Stimulated activated CD4-positive, alpha-beta T cell treated with anti-CD3 and anti-CD28 coated beads, TNF-alpha, amount 100 ng/mL, for 24 hours (primary cell): ENCODE results near the gene MAPKAPK2.

ENCODE experiments used
- DNase-seq, 3 experiments: peaks; one replicate each; pipeline ENCODE4 v3.0.0-alpha.2; 2020; ENCODE audit warnings: low read depth in 3 of 3

The MAPKAPK2 gene

DNA sequence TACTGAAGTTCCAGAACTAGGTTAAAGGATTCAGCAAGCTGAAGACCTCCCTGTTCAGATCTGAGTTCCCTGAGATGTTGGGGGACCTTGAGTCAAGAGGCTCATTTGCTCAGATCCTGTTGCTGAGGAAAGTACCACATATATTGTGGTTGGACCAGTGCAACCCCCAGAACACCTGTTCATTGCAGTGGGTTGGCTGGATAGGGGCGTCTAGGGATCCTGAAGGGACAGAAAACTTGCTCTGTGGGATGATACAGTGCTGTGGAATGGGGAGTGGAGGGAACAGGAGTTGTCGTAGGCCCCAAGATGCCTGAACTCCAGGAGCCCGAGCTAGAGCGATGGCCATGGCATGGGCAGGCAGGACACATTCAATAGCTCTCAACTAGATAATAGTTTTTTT is 24.6 kb upstream of the MAPKAPK2 start:
- no peak for DNase-seq

DNA sequence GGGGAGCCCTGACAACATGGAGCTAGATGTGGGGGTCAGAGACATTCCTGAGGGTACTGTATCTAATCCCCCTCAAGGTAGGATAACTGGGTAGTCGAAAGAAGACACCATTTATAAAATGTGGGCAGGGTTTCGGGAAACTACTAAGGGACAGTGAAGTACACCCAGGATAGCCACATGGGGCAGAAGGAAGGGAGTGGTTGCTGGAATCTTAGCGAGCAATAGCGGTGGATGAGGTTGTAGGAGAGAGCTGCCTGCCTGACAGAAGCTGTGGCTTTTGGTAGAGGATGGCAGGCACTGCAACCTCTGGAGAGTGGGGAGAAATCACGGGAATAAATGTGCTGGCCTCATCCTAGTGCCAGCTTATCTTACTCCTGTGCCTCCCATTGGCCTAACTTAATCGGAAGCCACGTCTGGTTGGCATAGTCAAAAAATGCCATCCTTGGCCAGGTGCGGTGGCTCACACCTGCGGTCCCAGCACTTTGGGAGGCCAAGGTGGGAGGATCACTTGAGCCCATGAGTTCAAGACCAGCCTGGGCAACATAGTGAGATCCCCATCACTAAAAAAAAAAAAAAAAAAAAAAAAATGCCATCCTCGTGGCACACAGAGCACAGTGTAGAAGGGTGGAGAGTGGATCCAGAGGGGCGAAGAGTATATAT is 23.4 kb upstream of the MAPKAPK2 start:
- DNase-seq = no peak

DNA sequence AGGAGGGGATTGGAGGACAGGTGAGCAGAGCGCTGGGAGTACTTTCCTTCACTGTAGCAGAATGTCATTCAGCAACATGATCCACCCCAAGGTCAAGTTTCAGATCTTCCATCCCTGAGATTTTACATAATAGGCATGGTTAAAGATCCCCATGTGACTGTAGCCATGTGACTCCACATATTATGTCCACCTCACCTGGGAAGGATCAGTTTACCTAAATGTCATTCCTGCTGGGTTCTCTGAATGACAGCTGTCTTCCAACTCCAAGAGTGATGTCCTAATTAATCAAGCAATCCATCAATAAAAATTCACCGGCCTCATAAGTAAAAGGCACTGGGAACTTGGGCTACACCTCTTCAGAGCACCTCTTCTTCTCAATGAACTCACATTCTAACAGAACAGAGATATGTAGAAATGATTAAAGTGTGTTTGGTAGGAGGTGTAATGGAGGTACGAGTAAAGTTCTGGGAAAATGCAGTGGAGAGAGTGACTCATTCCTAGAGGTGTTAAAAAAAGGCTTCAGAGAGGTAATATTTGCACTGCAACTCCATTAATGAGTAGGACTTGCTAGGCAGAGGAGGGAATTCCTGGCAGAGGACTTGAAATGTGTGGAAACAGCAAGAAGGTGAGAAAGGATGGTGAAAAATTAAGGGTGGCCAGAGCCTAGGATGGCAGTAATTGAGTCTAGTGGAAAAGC is 22.2 kb upstream of the MAPKAPK2 start:
- DNase-seq = no peak

DNA sequence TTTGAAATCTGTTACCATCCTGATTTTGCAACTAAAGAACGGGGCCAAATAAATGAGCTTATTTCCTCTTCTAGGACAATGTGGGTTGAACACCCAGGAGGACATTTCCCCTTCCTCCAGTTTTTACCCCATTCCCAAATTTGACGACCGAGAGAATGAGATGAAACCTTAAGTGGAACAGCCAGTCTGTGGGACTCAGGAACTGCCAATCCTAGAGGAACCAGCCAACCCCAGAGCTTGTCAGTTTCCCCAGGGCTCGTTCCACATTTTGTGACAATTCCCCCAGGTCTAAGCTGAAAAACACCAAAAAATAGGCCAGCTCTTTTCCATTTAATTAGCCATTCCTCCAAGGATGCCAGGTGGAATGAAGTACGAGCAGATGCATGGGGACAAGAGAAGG is 21.3 kb upstream of the MAPKAPK2 start:
- DNase-seq = no peak

DNA sequence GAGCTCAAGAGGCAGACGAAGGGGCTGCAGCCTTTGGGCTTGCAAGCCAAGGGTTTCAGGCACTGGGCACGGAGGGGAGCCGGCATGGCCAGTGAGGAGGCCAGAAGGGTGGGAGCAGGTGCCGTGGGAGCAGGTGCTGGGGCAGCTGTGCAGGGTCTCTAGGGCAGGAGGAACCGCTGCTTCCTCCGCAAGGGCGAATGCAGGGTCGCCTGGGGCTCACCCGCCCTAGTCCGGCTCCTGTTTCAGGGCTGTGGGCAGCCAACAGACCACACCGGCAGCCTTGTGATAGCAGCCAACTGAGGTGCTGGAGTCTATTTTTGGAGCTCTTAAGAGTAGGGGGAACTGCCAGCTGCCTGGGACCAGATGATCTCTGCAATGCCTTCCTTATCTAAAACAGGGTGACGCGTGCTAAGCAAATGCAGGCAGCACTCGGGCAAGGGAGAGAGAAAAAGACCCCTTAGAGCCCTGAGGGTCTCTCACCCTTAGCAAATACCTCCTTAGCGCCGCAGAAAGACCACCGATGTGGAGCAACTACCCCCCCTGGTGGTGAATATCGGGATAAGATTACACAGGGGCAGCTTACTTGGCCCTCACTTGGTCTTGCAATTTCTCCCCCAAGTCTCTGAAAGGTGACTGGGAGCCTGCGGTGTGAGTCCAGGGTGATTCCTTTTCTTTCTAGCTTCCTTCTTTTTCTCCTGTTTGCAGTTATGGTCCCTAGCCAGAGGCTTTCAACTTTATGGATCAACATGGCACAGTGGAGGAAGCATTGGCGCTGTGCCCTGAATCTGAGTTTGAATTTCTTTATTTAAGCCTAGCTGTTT is 20.7 kb upstream of the MAPKAPK2 start:
- DNase-seq = peak; percentile 44 to 68 (median 58)

DNA sequence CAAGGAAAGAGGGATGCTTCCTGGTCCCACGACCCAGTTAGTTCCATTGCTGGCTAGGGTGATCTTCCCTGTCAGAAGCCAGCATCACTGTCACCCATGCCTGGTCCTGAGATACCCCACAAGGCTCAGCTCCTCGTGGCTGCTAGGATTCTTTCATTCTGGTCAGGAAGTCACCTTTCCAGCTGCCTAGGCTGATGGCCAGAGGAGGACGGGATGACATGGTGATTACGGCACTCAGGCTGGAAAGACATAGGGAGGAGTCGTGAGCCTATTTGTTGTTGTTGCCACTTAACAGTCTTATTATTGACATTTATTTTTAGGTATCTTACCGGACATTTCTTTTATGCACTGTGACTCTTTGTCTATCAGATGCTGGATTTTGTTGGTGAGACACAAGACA is 20.0 kb upstream of the MAPKAPK2 start:
- DNase-seq = no peak

DNA sequence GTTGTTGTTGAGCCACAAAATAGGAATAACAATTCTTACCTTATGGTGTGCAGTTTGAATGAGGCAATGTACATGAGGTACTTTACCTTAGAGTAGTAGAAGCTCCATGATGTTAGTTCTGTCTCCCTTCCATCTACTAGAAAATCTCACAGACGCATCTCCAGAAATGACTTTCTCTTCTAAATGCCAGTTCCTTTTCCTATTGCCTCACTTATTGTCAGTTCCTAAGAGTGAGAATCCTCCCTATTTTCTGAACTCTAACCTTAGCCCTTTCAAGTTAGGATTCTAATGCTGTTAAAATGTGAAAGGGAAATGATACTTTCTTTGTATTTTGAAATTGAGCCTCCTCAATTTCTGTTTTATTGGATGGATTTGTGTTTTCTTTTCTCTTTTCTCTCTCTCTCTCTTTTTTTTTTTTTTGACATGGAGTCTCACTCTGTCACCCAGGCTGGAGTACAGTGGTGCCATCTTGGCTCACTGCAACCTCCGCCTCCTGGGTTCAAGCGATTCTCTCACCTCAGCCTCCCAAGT is 18.6 kb upstream of the MAPKAPK2 start:
- DNase-seq = no peak

DNA sequence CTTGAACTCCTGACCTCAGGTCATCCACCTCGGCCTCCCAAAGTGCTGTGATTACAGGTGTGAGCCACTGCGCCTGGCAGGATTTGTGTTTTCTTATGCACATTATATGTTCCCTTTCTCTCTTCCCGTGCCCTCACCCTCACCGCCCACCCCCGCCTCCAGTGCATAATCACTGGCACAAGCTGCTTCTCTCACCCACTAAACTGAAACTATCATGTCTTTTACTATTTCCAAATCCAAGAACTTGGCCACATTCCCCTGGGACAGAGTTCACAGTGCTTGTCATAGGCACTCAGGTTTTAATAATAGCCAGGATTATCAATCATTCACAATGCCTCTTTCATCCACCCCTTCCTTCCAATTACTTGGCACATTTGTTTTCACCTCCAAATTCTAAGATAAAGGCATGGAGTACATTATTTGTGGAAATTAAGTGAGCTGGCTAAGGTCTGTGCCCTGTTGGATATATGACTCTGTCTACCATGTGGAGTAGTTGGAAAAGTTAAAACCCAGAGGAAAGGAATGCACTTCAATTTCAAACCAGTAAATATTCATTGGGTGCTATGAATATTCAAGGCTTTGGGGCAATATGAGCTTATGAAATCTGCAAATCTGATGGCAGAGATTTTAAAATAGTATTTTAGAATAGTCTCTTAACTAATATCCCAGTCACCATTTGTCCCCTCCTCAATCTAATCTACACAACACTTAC is 17.6 kb upstream of the MAPKAPK2 start:
- DNase-seq = no peak

DNA sequence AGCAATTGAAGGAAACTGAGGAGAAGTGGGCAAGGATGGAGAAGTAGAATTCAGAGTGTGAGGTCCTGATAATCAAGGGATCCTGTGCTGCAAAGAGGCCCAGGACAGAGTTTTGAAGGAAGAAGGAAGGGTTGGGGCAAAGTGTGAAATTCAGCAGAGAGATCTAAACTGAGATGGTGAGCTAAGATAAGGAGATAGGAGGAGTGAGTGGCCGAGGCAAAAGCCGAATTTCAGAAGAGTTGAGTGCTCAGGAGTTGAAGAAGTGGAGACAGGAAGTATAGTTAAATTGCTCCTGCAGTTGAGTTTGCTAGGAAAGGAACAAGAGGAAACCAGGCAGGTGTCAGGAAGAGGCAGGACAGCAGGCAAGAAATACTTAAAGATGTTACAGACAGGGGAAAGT is 16.4 kb upstream of the MAPKAPK2 start:
- DNase-seq = no peak

DNA sequence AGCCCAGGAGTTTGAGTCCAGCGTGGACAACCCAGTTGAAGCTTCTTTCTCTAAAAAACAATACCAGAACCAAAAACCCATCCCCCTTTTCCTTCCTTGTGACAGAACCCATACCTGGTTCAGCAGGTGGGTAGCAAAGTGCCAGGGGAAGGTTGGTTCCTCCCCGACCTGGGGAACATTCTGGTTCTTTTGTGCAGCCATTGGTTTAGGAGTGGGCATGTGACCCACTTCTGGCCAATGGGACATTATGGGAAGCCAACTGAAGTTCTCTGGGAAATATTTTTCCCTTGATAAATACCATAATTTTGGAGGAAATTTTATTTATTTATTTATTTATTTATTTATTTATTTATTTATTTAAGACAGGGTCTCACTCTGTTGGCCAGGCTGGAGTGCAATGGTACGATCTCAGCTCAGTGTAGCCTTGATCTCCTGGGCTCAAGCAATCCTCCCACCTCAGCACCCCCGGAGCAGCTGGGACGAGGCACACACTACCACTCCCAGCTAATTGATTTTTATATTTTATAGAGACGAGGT is 15.8 kb upstream of the MAPKAPK2 start:
- DNase-seq = no peak

DNA sequence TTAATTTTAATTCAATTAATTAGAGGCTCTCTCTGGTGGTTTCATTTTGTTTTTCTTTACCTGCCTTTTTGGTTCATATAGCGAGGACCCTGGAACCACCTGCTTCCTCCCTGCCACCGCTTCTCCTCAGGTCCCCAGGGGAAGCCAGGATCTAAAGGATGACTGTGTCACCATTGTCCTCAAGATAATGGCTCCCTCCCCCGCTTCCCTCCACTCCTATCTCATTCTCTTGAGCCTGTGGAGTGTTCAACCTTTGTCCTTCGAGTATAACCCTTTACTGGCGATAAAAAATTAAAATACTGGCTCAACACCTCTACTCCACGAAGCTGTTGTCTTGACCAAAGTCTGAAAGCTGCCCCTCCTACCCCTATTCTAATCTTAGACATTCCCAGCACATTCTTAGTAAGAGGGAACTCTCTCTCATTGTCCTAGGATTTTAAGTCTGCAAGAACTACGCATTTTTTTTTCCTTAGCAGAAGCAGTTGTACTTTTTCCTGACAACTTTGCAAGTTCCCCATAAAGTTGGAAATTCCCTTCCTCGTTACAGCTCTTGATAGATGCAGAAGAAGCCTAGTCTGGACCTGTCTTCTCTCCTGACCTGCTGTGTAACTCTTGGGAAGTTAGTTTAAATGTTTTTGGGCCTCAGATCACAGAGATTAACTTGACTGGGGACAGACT is 12.6 kb upstream of the MAPKAPK2 start:
- DNase-seq = no peak

DNA sequence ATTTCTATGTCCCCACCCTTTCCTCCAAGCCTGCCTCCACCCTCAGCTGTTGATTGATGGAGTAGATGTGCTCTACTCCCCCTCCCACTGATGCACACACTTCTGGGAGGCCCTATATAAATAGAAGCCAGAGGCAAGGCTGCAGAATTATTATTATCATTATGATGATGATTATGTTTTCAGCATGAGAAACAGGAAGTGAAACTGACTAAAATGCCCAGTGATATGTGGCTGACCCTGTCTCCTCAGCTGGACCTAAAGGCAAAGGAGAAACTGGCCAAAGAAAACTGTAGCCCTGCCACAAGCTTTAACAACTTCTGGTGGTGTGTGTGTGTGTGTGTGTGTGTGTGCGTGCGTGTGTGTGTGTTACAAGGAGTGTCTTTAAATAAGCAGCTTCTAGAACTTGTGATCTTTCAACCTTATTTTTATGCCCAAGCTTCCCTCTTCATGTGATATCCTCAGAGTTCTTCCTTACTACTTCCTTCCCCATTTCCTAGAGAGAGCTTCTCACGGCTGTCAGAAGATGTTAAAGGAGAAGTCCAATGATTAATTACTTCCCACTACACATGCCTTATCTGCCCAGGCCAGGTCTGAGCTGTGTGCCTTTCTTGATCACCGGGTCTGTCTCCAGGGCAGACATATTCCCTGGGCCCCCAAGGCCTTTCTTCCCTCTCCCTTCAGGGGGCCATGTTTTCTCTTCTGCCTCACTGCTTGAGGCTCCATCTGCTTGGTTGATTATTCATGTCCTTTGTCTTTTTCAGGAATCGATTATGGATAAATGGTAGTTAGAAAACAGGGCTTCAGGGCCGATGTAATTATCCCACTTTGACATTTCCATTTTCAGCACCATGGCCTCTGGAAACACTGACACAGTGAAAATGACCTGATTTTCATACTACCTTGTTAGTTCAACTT is 11.6 kb upstream of the MAPKAPK2 start:
- no peak for DNase-seq

DNA sequence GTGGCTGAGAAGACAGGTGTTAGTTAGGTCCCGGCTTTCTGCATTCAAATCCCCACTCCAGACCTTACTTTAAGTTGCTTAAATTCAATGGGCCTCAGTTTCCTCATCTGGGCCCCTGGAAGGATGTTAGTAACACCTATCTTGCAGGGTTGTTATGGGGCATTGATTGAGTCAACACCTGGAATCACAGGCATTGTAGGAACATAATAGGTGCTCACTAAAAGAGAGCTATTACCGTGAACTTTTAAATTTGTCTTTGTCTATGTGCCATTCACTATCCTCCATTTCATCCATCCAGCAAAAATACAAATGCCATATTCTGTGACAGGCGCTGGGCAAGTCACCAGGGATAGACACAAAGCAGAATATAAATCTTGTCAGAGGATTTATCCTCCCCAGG is 10.5 kb upstream of the MAPKAPK2 start:
- no peak for DNase-seq

DNA sequence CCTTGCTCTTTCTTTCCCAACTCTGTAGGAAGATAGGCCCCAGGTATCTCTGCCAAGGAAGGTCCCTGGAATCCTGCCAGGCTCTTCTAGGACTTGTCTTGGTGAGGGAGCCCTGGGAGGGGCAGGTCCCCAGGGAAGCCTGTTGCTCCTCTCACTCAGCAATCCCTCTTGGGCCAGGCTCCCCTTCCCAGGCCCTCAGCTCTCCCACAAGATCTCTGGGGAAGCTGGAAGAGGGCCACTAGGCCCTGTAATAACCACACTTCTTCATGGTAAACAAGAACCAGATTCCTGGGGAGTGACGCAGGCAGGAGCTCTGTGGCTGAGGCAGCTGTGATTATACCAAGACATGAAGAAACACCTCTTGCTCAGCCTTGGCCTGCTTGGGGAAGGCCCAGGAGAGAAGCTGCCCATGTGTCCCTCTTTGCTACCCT is 9.9 kb upstream of the MAPKAPK2 start:
- DNase-seq = no peak

DNA sequence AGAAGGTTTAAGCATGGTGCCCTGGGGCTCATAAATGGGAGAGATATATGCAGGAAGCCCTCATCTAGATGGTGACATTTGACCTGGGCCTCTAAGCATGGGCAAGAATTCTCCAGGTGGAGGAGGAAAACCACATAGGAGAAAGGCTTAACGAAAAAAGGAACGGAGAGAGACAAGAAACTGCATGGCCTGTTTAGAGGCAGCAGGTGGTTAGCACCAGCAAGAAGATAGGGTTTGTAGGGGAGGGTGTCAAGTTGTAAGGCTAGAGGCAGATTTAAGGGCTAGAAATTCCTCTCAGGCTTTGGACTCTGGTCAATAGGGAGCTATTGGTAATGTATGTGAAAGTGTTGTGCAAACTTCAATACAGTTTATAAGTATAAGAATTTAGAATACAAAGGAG is 8.2 kb upstream of the MAPKAPK2 start:
- DNase-seq = no peak

DNA sequence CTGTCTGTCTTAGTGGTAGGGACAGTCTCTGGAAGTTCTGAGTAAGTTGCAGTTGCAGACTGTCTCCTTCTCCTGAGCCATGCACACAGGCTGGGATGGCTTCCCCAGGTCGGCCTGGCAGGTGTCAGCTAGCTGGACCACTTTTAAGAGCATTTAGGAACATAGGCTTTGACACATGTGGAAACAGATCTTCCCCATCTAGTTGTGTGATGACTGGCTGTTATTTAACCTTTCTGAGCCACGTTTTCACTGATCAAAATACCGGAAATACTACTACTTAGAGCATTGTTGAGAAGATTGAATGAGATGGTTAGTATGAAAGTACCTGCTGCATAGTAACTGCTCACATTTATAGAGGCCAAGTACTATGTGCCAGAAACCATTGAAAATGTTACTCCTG is 6.2 kb upstream of the MAPKAPK2 start:
- DNase-seq = no peak

DNA sequence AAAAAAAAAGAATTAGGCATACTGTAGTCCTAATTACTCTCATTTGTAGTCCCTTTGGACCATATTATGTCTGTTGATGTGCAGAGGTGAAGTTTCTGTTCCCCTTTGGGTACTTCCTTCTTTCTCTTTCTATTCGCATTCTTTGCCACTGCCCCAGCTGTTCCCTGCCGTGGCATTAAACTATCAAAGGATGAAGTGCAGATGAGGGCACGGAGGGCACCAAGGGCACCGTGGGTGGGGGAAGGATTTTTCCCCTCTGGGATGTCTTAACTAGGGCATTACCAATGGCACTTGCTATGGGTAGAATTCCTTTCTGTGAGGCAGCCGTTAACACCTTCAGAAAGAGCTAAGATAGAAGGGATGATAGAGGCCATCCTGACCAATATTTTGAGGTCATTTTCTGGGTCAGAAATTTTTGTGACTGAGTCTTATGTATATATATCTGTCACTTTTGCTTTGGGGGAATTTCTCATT is 4.9 kb upstream of the MAPKAPK2 start:
- DNase-seq = no peak

DNA sequence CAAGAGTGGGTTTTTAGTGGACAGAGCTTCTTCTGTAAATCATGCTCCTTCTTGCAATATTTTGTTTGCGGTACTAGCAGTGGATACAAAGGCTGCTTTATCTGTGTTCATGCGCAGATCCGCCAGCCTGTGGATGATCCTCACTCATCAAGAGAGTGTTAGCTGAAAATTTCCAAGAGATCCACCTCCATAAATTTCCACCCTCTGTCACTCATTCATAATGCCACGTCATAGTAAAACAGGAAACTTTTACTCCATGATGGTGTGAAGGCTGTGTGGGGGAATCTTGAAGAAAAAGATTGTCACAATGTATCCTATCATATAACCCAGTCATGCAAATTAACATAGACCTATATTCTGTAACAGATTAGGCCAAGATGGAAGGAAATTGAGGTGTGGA is 4.4 kb upstream of the MAPKAPK2 start:
- no peak for DNase-seq

DNA sequence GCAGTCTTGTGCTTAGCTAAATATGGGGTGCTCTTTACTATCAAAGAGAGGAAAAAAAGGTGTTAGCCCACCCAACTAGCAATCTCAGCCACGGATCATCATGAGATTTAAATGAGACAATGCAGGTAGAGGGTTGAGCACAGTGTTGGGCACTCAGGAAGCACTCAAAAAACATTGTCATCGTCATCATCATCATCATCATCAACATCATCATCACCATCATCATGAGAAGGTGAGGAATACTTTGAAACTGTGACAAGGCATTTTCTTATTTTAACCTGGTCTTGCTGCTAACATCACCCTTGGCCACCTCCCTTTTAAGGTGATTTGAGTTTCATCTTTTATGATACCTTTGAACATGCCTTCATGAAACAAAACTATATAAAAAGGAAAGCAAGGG is 3.3 kb upstream of the MAPKAPK2 start:
- DNase-seq = no peak

DNA sequence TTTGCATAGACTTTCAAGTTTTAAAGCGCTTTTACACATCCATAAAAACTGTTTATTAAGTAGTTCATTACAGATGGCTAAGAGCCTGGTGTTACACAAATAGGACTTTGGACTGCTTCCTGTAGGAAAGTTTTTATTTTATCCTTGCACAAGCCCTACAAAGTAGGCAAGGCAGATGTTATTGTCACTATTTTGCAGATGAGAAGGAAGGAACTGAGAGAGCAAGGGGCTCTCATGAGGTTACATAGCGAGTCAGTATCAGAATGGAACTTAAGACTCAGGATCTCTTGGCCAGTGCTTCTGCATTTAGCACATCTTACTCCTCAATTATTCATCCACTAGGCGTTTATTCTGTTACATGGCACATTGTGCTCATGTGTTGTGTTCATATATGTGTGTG is 2.6 kb upstream of the MAPKAPK2 start:
- no peak for DNase-seq
